ENCODE measurements around the gene C1orf105. TPM values are rescaled to one million over a fixed set of nuclear protein-coding genes. Genes with fewer than 3 reads are reported as not detected.

C1orf105 gene
- polyA plus RNA-seq, 1 of the 3 experiments (the other 2 are of a cell fraction), result not detected

DNA sequence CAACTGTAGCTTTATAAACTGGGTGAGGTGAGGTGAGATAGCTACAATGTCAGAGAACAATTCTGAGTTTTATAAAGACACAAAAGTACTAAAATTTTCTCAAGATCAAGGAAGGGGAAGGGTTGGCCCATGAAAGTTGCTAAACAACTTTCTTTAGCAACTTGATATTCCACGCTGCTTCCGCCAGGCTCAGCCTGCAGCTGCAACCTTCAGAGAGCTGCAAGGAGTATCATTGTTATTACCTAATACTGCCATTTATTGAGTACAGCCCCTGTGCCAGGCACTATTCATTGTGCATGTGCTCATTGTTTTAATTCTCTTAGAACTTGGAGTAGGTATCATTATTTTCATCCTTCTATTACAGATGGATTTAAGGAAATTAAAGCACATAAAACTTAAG, 78.4 kb downstream of the C1orf105 start:
- Histone ChIP-seq H3K27me3 (ENCODE audit: insufficient read depth) (peaks cover 3% of the 10 kb centered on the region; the same call in 1 of the 2 replicates), H3K36me3 (replicated peaks in 1 of 2; ENCODE audit: control insufficient read depth in 1 of 2, insufficient read depth in 2 of 2, low read length in 1 of 2) (no peaks in the 10 kb centered on the region), H4K20me1 (ENCODE audit: insufficient read depth) (no peaks in the 10 kb centered on the region), H2AFZ (ENCODE audit: low read depth) (no peak overlapping the region), H3F3A (replicated peaks; ENCODE audit: insufficient read depth) (no peaks in the 10 kb centered on the region), H3K4me3 (ENCODE audit: low read depth in 2 of 2, low read length in 1 of 2) (no peak overlapping the region), H3K4me1 (ENCODE audit: control insufficient read depth in 1 of 2, insufficient read depth in 2 of 2, low read depth in 1 of 2, low read length in 1 of 2) (peaks cover 0 to 4% of the 10 kb centered on the region in 2 experiments; a peak in 2 of 4 replicates), H3K9ac (no peak overlapping the region), H3K27ac (ENCODE audit: low read depth in 2 of 2, low read length in 1 of 2) (no peak overlapping the region), H3K4me2 (no peak overlapping the region), H3K79me2 (ENCODE audit: insufficient read depth) (no peaks in the 10 kb centered on the region), H3K9me2 (no peaks in the 10 kb centered on the region), H3K9me3 (no peaks in the 10 kb centered on the region)
- TF ChIP-seq, protein P1, sequence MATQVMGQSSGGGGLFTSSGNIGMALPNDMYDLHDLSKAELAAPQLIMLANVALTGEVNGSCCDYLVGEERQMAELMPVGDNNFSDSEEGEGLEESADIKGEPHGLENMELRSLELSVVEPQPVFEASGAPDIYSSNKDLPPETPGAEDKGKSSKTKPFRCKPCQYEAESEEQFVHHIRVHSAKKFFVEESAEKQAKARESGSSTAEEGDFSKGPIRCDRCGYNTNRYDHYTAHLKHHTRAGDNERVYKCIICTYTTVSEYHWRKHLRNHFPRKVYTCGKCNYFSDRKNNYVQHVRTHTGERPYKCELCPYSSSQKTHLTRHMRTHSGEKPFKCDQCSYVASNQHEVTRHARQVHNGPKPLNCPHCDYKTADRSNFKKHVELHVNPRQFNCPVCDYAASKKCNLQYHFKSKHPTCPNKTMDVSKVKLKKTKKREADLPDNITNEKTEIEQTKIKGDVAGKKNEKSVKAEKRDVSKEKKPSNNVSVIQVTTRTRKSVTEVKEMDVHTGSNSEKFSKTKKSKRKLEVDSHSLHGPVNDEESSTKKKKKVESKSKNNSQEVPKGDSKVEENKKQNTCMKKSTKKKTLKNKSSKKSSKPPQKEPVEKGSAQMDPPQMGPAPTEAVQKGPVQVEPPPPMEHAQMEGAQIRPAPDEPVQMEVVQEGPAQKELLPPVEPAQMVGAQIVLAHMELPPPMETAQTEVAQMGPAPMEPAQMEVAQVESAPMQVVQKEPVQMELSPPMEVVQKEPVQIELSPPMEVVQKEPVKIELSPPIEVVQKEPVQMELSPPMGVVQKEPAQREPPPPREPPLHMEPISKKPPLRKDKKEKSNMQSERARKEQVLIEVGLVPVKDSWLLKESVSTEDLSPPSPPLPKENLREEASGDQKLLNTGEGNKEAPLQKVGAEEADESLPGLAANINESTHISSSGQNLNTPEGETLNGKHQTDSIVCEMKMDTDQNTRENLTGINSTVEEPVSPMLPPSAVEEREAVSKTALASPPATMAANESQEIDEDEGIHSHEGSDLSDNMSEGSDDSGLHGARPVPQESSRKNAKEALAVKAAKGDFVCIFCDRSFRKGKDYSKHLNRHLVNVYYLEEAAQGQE (IDR thresholded peaks at IDR 0.05; ENCODE audit: low read depth, low read length), result no peak
- no peak for TF ChIP-seq TCF12 (IDR thresholded peaks at IDR 0.05)
- TF ChIP-seq, protein P2, sequence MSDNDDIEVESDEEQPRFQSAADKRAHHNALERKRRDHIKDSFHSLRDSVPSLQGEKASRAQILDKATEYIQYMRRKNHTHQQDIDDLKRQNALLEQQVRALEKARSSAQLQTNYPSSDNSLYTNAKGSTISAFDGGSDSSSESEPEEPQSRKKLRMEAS (IDR thresholded peaks at IDR 0.05; ENCODE audit: low read depth), result no peak
- TF ChIP-seq, protein P3, sequence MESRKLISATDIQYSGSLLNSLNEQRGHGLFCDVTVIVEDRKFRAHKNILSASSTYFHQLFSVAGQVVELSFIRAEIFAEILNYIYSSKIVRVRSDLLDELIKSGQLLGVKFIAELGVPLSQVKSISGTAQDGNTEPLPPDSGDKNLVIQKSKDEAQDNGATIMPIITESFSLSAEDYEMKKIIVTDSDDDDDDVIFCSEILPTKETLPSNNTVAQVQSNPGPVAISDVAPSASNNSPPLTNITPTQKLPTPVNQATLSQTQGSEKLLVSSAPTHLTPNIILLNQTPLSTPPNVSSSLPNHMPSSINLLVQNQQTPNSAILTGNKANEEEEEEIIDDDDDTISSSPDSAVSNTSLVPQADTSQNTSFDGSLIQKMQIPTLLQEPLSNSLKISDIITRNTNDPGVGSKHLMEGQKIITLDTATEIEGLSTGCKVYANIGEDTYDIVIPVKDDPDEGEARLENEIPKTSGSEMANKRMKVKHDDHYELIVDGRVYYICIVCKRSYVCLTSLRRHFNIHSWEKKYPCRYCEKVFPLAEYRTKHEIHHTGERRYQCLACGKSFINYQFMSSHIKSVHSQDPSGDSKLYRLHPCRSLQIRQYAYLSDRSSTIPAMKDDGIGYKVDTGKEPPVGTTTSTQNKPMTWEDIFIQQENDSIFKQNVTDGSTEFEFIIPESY (IDR thresholded peaks at IDR 0.05; ENCODE audit: borderline replicate concordance, low read depth), result no peak
- TF ChIP-seq EZH2phosphoT487 (IDR thresholded peaks at IDR 0.05; ENCODE audit: borderline replicate concordance, low read depth), result no peak
- no peak for TF ChIP-seq NFIC (IDR thresholded peaks at IDR 0.05; ENCODE audit: borderline replicate concordance)
- TF ChIP-seq NRF1 (IDR thresholded peaks at IDR 0.05; ENCODE audit: low read depth, low read length), result no peak
- TF ChIP-seq, protein P4, sequence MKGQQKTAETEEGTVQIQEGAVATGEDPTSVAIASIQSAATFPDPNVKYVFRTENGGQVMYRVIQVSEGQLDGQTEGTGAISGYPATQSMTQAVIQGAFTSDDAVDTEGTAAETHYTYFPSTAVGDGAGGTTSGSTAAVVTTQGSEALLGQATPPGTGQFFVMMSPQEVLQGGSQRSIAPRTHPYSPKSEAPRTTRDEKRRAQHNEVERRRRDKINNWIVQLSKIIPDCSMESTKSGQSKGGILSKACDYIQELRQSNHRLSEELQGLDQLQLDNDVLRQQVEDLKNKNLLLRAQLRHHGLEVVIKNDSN (IDR thresholded peaks at IDR 0.05; ENCODE audit: borderline replicate concordance, low read depth), result no peak
- TF ChIP-seq RFX5 (IDR thresholded peaks at IDR 0.05; ENCODE audit: low read length), result no peak
- no peak for TF ChIP-seq SIN3A (IDR thresholded peaks at IDR 0.05; ENCODE audit: borderline replicate concordance, low read depth, low read length)
- TF ChIP-seq, protein P5, sequence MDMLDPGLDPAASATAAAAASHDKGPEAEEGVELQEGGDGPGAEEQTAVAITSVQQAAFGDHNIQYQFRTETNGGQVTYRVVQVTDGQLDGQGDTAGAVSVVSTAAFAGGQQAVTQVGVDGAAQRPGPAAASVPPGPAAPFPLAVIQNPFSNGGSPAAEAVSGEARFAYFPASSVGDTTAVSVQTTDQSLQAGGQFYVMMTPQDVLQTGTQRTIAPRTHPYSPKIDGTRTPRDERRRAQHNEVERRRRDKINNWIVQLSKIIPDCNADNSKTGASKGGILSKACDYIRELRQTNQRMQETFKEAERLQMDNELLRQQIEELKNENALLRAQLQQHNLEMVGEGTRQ (IDR thresholded peaks at IDR 0.05; ENCODE audit: borderline replicate concordance, low read depth, low read length), result no peak
- no peak for TF ChIP-seq JUND (IDR thresholded peaks at IDR 0.05)
- no peak for TF ChIP-seq MEF2A (IDR thresholded peaks at IDR 0.05; ENCODE audit: borderline replicate concordance, low read depth)
- TF ChIP-seq, protein P6, sequence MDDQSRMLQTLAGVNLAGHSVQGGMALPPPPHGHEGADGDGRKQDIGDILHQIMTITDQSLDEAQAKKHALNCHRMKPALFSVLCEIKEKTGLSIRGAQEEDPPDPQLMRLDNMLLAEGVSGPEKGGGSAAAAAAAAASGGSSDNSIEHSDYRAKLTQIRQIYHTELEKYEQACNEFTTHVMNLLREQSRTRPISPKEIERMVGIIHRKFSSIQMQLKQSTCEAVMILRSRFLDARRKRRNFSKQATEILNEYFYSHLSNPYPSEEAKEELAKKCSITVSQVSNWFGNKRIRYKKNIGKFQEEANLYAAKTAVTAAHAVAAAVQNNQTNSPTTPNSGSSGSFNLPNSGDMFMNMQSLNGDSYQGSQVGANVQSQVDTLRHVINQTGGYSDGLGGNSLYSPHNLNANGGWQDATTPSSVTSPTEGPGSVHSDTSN (IDR thresholded peaks at IDR 0.05), result no peak
- TF ChIP-seq FOXM1 (IDR thresholded peaks at IDR 0.05; ENCODE audit: low read depth), result no peak
- TF ChIP-seq EP300 (IDR thresholded peaks at IDR 0.05; ENCODE audit: borderline replicate concordance in 1 of 2, low read depth in 1 of 2, low read length in 1 of 2), result no peak
- no peak for TF ChIP-seq RXRA (IDR thresholded peaks at IDR 0.05; ENCODE audit: borderline replicate concordance, low read depth)
- no peak for TF ChIP-seq FOSL2 (IDR thresholded peaks at IDR 0.05; ENCODE audit: borderline replicate concordance, low read depth)
- no peak for TF ChIP-seq ELF1 (IDR thresholded peaks at IDR 0.05)
- POLR2A ChIA-PET, result no interaction called here
- WGBS (ENCODE audit: low lambda C conversion rate), result 93% methylated on average over 2 of the region's 2 CpGs
- DNase-seq, result no peak
- CTCF ChIA-PET, result interaction anchor here (0.9 to 1.7 kb wide), 2 partner anchors 13 to 496 kb away, joined by 3 read pairs; no protein-coding TSS in a partner anchor

Measured in SK-N-SH (cell line).